Glutamatergic neuron (in vitro differentiated cells): Measurements from ENCODE around the gene METTL25B. TPM values are rescaled to one million over a fixed set of nuclear protein-coding genes. Genes with fewer than 3 reads are reported as not detected.

Source experiments
- DNase-seq: peaks from one replicate; pipeline ENCODE4 v3.0.0; 2022
- H3K27ac Mint-ChIP-seq: one replicate; pipeline ENCODE4 v1.8.0; 2020; ENCODE audit warnings: mild to moderate bottlenecking, mixed read lengths, inconsistent platforms; ENCODE audit not compliant: unreplicated experiment
- H3K27me3 Mint-ChIP-seq: one replicate; pipeline ENCODE4 v1.8.0; 2020; ENCODE audit warnings: mild to moderate bottlenecking, moderate library complexity, mixed read lengths, inconsistent platforms; ENCODE audit not compliant: unreplicated experiment
- H3K36me3 Mint-ChIP-seq: one replicate; pipeline ENCODE4 v1.8.0; 2020; ENCODE audit warnings: mild to moderate bottlenecking, mixed read lengths, inconsistent platforms; ENCODE audit not compliant: unreplicated experiment
- H3K4me1 Mint-ChIP-seq: one replicate; pipeline ENCODE4 v1.8.0; 2020; ENCODE audit warnings: mild to moderate bottlenecking, low read depth, mixed read lengths, inconsistent platforms; ENCODE audit not compliant: unreplicated experiment
- H3K4me3 Mint-ChIP-seq: one replicate; pipeline ENCODE4 v1.8.0; 2020; ENCODE audit warnings: mild to moderate bottlenecking, mixed read lengths, inconsistent platforms; ENCODE audit not compliant: unreplicated experiment
- H3K9me3 Mint-ChIP-seq: one replicate; pipeline ENCODE4 v1.8.0; 2020; ENCODE audit warnings: mild to moderate bottlenecking, moderate library complexity, mixed read lengths, inconsistent platforms; ENCODE audit not compliant: unreplicated experiment
- total RNA-seq: library from RNA; stranded (reverse); fragmentation: NEBNext Ultra II Directional; extraction: Animal tissue kit (Norgen Biotek cat#: 25700); gene quantifications from one replicate; pipeline ENCODE4 v1.2.1, GENCODE V29; 2021; ENCODE audit not compliant: unreplicated experiment
- TF ChIP-seq, protein P1 (sequence below): fragments of 200-600 bp; sonication (generic); IDR thresholded peaks from one replicate; pipeline ENCODE4 v1.5.0; 2021; ENCODE audit not compliant: partially characterized antibody, unreplicated experiment

METTL25B gene
- total RNA-seq, 1 donor from 2014 or later: 27.1 TPM

GRCh38 chr1:156691191-156691590, 37.1 kb upstream of the METTL25B start:
- Mint-ChIP-seq H3K4me3 (no peak overlapping the region), H3K4me1 (peaks cover 15% of the 10 kb centered on the region)
- DNase-seq: no peak

GRCh38 chr1:156691665-156692440, 36.4 kb upstream of the METTL25B start:
- DNase-seq: peak; percentile 50
- Mint-ChIP-seq H3K27me3 (peaks cover 32% of the 10 kb centered on the region), H3K4me3 (peak overlapping the region; percentile 0), H3K4me1 (peaks cover 15% of the 10 kb centered on the region), H3K9me3 (peaks cover 5% of the 10 kb centered on the region), H3K36me3 (no peaks in the 10 kb centered on the region), H3K27ac (no peak overlapping the region)
- TF ChIP-seq, protein P1, sequence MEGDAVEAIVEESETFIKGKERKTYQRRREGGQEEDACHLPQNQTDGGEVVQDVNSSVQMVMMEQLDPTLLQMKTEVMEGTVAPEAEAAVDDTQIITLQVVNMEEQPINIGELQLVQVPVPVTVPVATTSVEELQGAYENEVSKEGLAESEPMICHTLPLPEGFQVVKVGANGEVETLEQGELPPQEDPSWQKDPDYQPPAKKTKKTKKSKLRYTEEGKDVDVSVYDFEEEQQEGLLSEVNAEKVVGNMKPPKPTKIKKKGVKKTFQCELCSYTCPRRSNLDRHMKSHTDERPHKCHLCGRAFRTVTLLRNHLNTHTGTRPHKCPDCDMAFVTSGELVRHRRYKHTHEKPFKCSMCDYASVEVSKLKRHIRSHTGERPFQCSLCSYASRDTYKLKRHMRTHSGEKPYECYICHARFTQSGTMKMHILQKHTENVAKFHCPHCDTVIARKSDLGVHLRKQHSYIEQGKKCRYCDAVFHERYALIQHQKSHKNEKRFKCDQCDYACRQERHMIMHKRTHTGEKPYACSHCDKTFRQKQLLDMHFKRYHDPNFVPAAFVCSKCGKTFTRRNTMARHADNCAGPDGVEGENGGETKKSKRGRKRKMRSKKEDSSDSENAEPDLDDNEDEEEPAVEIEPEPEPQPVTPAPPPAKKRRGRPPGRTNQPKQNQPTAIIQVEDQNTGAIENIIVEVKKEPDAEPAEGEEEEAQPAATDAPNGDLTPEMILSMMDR: no peak

More at GRCh38 chr1:156691191-156691590, 37.1 kb upstream of the METTL25B start:
- Mint-ChIP-seq H3K27me3 (peaks cover 32% of the 10 kb centered on the region), H3K27ac (no peak overlapping the region), H3K36me3 (no peaks in the 10 kb centered on the region), H3K9me3 (peaks cover 5% of the 10 kb centered on the region)
- TF ChIP-seq, protein P1: no peak

GRCh38 chr1:156692441-156692924, 35.8 kb upstream of the METTL25B start:
- Mint-ChIP-seq H3K36me3 (no peaks in the 10 kb centered on the region), H3K4me3 (peak overlapping the region; percentile 0), H3K4me1 (peaks cover 15% of the 10 kb centered on the region), H3K27me3 (peaks cover 33% of the 10 kb centered on the region), H3K9me3 (peaks cover 5% of the 10 kb centered on the region), H3K27ac (no peak overlapping the region)
- TF ChIP-seq, protein P1: no peak
- DNase-seq: no peak

GRCh38 chr1:156692925-156693847, 35.1 kb upstream of the METTL25B start:
- Mint-ChIP-seq H3K36me3 (no peaks in the 10 kb centered on the region), H3K4me1 (peaks cover 15% of the 10 kb centered on the region), H3K9me3 (peaks cover 5% of the 10 kb centered on the region), H3K4me3 (peak overlapping the region; percentile 71), H3K27me3 (peaks cover 38% of the 10 kb centered on the region), H3K27ac (no peak overlapping the region)
- DNase-seq: peak; percentile 44
- TF ChIP-seq, protein P1: no peak
